Thyroid gland (tissue), 4 donors: Measurements from ENCODE around the gene P2RX7.

Source experiments
- POLR2A ChIP-seq, 2 donors: fragments of 450-650 bp; IDR thresholded peaks; one replicate each; pipeline ENCODE4 v1.6.1; 2017; ENCODE audit warnings: antibody characterized with exemption in 2 of 2, mild to moderate bottlenecking in 2 of 2, moderate library complexity in 1 of 2
- TF ChIP-seq, protein P1 (sequence below), 6 experiments: fragments of 200-600 bp in 3 of 6; fragments of 450-650 bp in 3 of 6; sonication (generic) in 3 of 6; IDR thresholded peaks; one replicate each; pipeline ENCODE4 v1.5.1; 2016 to 2019; ENCODE audit warnings: antibody characterized with exemption in 6 of 6, mild to moderate bottlenecking in 2 of 6, inconsistent platforms in 1 of 6, moderate library complexity in 1 of 6

- TF ChIP-seq, protein P1, sequence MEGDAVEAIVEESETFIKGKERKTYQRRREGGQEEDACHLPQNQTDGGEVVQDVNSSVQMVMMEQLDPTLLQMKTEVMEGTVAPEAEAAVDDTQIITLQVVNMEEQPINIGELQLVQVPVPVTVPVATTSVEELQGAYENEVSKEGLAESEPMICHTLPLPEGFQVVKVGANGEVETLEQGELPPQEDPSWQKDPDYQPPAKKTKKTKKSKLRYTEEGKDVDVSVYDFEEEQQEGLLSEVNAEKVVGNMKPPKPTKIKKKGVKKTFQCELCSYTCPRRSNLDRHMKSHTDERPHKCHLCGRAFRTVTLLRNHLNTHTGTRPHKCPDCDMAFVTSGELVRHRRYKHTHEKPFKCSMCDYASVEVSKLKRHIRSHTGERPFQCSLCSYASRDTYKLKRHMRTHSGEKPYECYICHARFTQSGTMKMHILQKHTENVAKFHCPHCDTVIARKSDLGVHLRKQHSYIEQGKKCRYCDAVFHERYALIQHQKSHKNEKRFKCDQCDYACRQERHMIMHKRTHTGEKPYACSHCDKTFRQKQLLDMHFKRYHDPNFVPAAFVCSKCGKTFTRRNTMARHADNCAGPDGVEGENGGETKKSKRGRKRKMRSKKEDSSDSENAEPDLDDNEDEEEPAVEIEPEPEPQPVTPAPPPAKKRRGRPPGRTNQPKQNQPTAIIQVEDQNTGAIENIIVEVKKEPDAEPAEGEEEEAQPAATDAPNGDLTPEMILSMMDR (IDR thresholded peaks at IDR 0.05): no peak
- TF ChIP-seq POLR2A (IDR thresholded peaks at IDR 0.05): no peak
Measured at GRCh38 chr12:121089031-121089812, 43.5 kb upstream of the P2RX7 start.
